ENCODE data around the gene GPR3.

DNA sequence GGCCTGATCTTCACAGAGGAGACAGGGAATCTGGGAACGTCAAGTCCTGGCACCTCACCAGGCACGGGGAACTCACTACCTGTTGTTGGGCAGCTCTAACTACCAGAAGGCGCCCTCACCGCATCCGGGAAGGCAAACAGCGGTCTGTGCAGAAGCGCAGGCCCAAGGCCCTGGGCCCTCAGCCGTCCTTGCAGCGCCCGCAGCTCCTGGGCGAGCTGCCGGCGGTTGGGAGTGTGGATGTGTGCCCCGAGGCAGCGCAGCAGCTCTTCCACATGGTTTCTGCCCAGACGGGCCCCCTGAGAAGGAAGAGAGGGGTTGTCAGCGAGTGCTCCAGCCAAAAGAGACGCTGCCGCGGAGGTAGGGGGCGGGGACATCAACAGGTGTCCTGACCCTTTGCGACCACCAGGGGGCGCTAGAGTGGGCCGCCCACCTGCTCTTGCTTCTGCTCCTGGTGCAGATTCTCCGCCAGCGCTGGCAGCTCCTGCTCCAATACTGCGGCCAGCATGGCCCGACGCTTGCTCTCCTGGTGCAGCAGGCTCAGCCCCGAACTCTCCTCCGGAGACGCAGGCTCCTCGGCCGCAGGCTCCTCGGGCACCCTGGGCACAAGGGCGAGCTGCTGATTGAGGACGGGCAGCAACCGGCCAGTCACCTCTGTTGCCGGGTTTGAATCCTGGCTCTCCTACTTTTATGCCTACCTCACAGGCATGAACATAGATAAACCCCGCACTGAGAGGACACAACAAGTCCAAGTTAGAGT is 35.0 kb upstream of the GPR3 start:
- TF ChIP-seq SIN3A (IDR thresholded peaks at IDR 0.05; ENCODE audit: low read depth, low read length), result no peak
- TF ChIP-seq CTCF (IDR thresholded peaks at IDR 0.05 in 2 of 3, conservative IDR thresholded peaks at IDR 0.05 in 1 of 3; ENCODE audit: control insufficient read depth in 2 of 3, extremely low read depth in 1 of 3, insufficient read depth in 1 of 3, low read depth in 3 of 3, low read length in 3 of 3), result peak; percentile 90 to 96 (median 93); a peak in 5 of 6 replicates
- TF ChIP-seq POLR2AphosphoS5 (IDR thresholded peaks at IDR 0.05; ENCODE audit: low read length), result no peak
- TF ChIP-seq POLR2A (IDR thresholded peaks at IDR 0.05; ENCODE audit: low read depth, low read length), result no peak
- TF ChIP-seq HDAC6 (IDR thresholded peaks at IDR 0.05; ENCODE audit: unreplicated experiment), result no peak
- no peak for TF ChIP-seq NR2C2 (IDR thresholded peaks at IDR 0.05; ENCODE audit: borderline replicate concordance, control insufficient read depth, insufficient read length, low read depth)
- TF ChIP-seq RAD21 (IDR thresholded peaks at IDR 0.05; ENCODE audit: insufficient read depth, low read depth, low read length), result peak; percentile 49
- no peak for TF ChIP-seq SIX5 (IDR thresholded peaks at IDR 0.05; ENCODE audit: low read depth, low read length, severe bottlenecking)
- TF ChIP-seq MYC (IDR thresholded peaks at IDR 0.05; ENCODE audit: insufficient read depth, insufficient read length, insufficient replicate concordance, low read length, severe bottlenecking), result no peak
- TF ChIP-seq ZNF274 (IDR thresholded peaks at IDR 0.05; ENCODE audit: insufficient read depth, insufficient read length), result no peak
- no peak for TF ChIP-seq NRF1 (conservative IDR thresholded peaks at IDR 0.05; ENCODE audit: low read depth, low read length)
- no peak for TF ChIP-seq MLLT1 (IDR thresholded peaks at IDR 0.05)
